Neuronal stem cell (in vitro differentiated cells): ENCODE results near the gene RAB37.

ENCODE experiments used
- DNase-seq: peaks from one replicate; pipeline ENCODE4 v3.0.0-alpha.2; 2013; ENCODE audit warnings: low spot score
- H2AFZ ChIP-seq: one replicate; pipeline ENCODE4 v1.6.1; 2013; ENCODE audit warnings: mild to moderate bottlenecking, low read length, inconsistent platforms
- H2AK5ac ChIP-seq: 2 replicates; pipeline ENCODE4 v1.6.1; 2013; ENCODE audit warnings: low read depth, mild to moderate bottlenecking, inconsistent platforms, low read length, moderate library complexity, mixed read lengths
- H2BK120ac ChIP-seq: 2 replicates; pipeline ENCODE4 v1.6.1; 2013; ENCODE audit warnings: low read depth, mild to moderate bottlenecking, inconsistent platforms, low read length, moderate library complexity, mixed read lengths
- H2BK12ac ChIP-seq: one replicate; pipeline ENCODE4 v1.6.1; 2013; ENCODE audit warnings: low read length, inconsistent platforms
- H2BK15ac ChIP-seq: 2 replicates; pipeline ENCODE4 v1.6.1; 2013; ENCODE audit warnings: mild to moderate bottlenecking, low read length, inconsistent platforms, mixed read lengths
- H2BK5ac ChIP-seq: one replicate; pipeline ENCODE4 v1.6.1; 2013; ENCODE audit warnings: inconsistent platforms, mild to moderate bottlenecking, low read length, moderate library complexity
- H3K14ac ChIP-seq: one replicate; pipeline ENCODE4 v1.6.1; 2013; ENCODE audit warnings: low read length, inconsistent platforms
- H3K18ac ChIP-seq: 2 replicates; pipeline ENCODE4 v1.6.1; 2013; ENCODE audit warnings: low read length, inconsistent platforms
- H3K23ac ChIP-seq: 2 replicates; pipeline ENCODE4 v1.6.1; 2013; ENCODE audit warnings: low read depth, mild to moderate bottlenecking, mixed read lengths, low read length, inconsistent platforms; ENCODE audit not compliant: poor library complexity
- H3K27ac ChIP-seq: replicated peaks from 3 replicates; pipeline ENCODE4 v1.5.1; 2013; ENCODE audit warnings: low read length, inconsistent platforms
- H3K27me3 ChIP-seq, 3 experiments: 2 replicates each; pipeline ENCODE4 v1.6.1; 2013; ENCODE audit warnings: low read length in 3 of 3, mild to moderate bottlenecking in 2 of 3, inconsistent platforms in 1 of 3, low read depth in 1 of 3, mixed read lengths in 1 of 3, moderate library complexity in 1 of 3; ENCODE audit not compliant: control insufficient read depth in 3 of 3, insufficient read depth in 3 of 3
- H3K36me3 ChIP-seq, 2 donors: replicated peaks in 1 of 2; 2 replicates each; pipeline ENCODE4 v1.6.1; 2013; ENCODE audit warnings: low read length in 2 of 2; ENCODE audit not compliant: control insufficient read depth in 2 of 2, insufficient read depth in 2 of 2
- H3K4ac ChIP-seq: 2 replicates; pipeline ENCODE4 v1.6.1; 2013; ENCODE audit warnings: inconsistent platforms, mild to moderate bottlenecking, low read length, moderate library complexity
- H3K4me1 ChIP-seq, 2 donors: 1 replicate in 1 of 2; 2 replicates in 1 of 2; pipeline ENCODE4 v1.6.1; 2013; ENCODE audit warnings: low read length in 2 of 2, low read depth in 1 of 2; ENCODE audit not compliant: control insufficient read depth in 2 of 2, insufficient read depth in 1 of 2
- H3K4me2 ChIP-seq: one replicate; pipeline ENCODE4 v1.6.1; 2013; ENCODE audit warnings: mild to moderate bottlenecking, low read length, inconsistent platforms; ENCODE audit not compliant: insufficient read depth, poor library complexity, severe bottlenecking
- H3K4me3 ChIP-seq, 2 donors: 2 replicates each; pipeline ENCODE4 v1.5.1; 2013; ENCODE audit warnings: low read length in 2 of 2, mild to moderate bottlenecking in 2 of 2, inconsistent platforms in 1 of 2, moderate library complexity in 1 of 2
- H3K79me1 ChIP-seq: one replicate; pipeline ENCODE4 v1.6.1; 2013; ENCODE audit warnings: low read depth, mild to moderate bottlenecking, inconsistent platforms, low read length, moderate library complexity
- H3K9ac ChIP-seq: one replicate; pipeline ENCODE4 v1.6.1; 2013; ENCODE audit warnings: mild to moderate bottlenecking, low read depth, low read length, inconsistent platforms; ENCODE audit not compliant: poor library complexity
- H3K9me3 ChIP-seq, 2 donors: replicated peaks in 1 of 2; 2 replicates each; pipeline versions ENCODE3 to v1.6.1; 2013; ENCODE audit warnings: low read length in 2 of 2, mild to moderate bottlenecking in 2 of 2, inconsistent platforms in 1 of 2, low read depth in 1 of 2, mixed read lengths in 1 of 2, moderate library complexity in 1 of 2; ENCODE audit not compliant: control insufficient read depth in 2 of 2, insufficient read depth in 1 of 2
- H4K8ac ChIP-seq: one replicate; pipeline ENCODE4 v1.6.1; 2013; ENCODE audit warnings: low read depth, mild to moderate bottlenecking, inconsistent platforms, low read length, moderate library complexity
- H4K91ac ChIP-seq: one replicate; pipeline ENCODE4 v1.6.1; 2013; ENCODE audit warnings: low read length, low read depth, mild to moderate bottlenecking, inconsistent platforms; ENCODE audit not compliant: poor library complexity
- WGBS, 2 donors: extraction: QIAGEN DNeasy Blood & Tissue Kit; methylation state at CpG; one replicate each; pipeline ENCODE4 v1.1.7; 2013; ENCODE audit warnings: missing lambda C conversion rate in 2 of 2, mixed read lengths in 1 of 2; ENCODE audit not compliant: insufficient read length in 2 of 2, insufficient replicate concordance in 1 of 2; ENCODE audit errors: extremely low coverage in 2 of 2; 5-methylcytosine and 5-hydroxymethylcytosine counted together

The RAB37 gene

GRCh38 chr17:74771319-74771914, 34.4 kb downstream of the RAB37 start:
- Histone ChIP-seq H3K14ac (no peak overlapping the region), H3K18ac (no peak overlapping the region), H3K27ac (no peak overlapping the region), H3K23ac (no peak overlapping the region), H3K4ac (no peak overlapping the region), H3K9me3 (peaks cover 0 to 2% of the 10 kb centered on the region in 2 donors), H2BK120ac (no peak overlapping the region), H3K9ac (no peak overlapping the region), H2AK5ac (no peak overlapping the region), H4K8ac (no peak overlapping the region), H4K91ac (no peak overlapping the region), H2AFZ (no peak overlapping the region), H3K4me3 (no peak overlapping the region), H2BK12ac (no peak overlapping the region), H3K4me2 (no peak overlapping the region), H3K79me1 (peaks cover 7% of the 10 kb centered on the region), H3K27me3 (no peaks in the 10 kb centered on the region), H2BK5ac (peak overlapping the region; percentile 32), H3K4me1 (peaks cover 2 to 9% of the 10 kb centered on the region in 2 donors), H3K36me3 (peaks cover 32 to 71% of the 10 kb centered on the region in 2 donors), H2BK15ac (no peak overlapping the region)
- no CpG with 5 or more reads among the region's 9 CpGs for WGBS, 2 donors
- no peak for DNase-seq

GRCh38 chr17:74772053-74772452, 35.0 kb downstream of the RAB37 start:
- H3K4me2 ChIP-seq: no peak overlapping the region
- no peak overlapping the region for H2BK15ac ChIP-seq
- peaks cover 32 to 67% of the 10 kb centered on the region in 2 donors for H3K36me3 ChIP-seq
- no peak overlapping the region for H3K18ac ChIP-seq
- H3K23ac ChIP-seq: peak overlapping the region; percentile 18
- H3K9ac ChIP-seq: no peak overlapping the region
- no peak overlapping the region for H3K4ac ChIP-seq
- H3K9me3 ChIP-seq: peaks cover 0 to 2% of the 10 kb centered on the region in 2 donors
- H3K27me3 ChIP-seq: no peaks in the 10 kb centered on the region
- H2BK120ac ChIP-seq: no peak overlapping the region
- peak overlapping the region; percentile 32 for H2BK5ac ChIP-seq
- WGBS, 2 donors: no CpG with 5 or more reads among the region's 13 CpGs
- H2AK5ac ChIP-seq: no peak overlapping the region
- no peak for DNase-seq
- H3K4me1 ChIP-seq: peaks cover 6 to 13% of the 10 kb centered on the region in 2 donors
- H3K27ac ChIP-seq: no peak overlapping the region
- H3K79me1 ChIP-seq: peaks cover 9% of the 10 kb centered on the region
- no peak overlapping the region for H4K91ac ChIP-seq
- H3K14ac ChIP-seq: no peak overlapping the region
- H3K4me3 ChIP-seq: no peak overlapping the region
- no peak overlapping the region for H2AFZ ChIP-seq
- no peak overlapping the region for H4K8ac ChIP-seq
- no peak overlapping the region for H2BK12ac ChIP-seq

- Histone ChIP-seq H3K18ac (no peak overlapping the region), H3K27ac (no peak overlapping the region), H2BK12ac (no peak overlapping the region), H2AK5ac (no peak overlapping the region), H3K4ac (no peak overlapping the region), H4K91ac (no peak overlapping the region), H2BK120ac (no peak overlapping the region), H3K9ac (no peak overlapping the region), H3K14ac (no peak overlapping the region), H3K4me2 (no peak overlapping the region), H4K8ac (no peak overlapping the region), H2AFZ (no peak overlapping the region), H3K79me1 (peaks cover 9% of the 10 kb centered on the region), H3K27me3 (no peaks in the 10 kb centered on the region), H3K23ac (no peak overlapping the region), H2BK5ac (no peak overlapping the region), H3K36me3 (peaks cover 32 to 64% of the 10 kb centered on the region in 2 donors), H3K4me1 (peaks cover 8 to 17% of the 10 kb centered on the region in 2 donors), H3K9me3 (peaks cover 0 to 2% of the 10 kb centered on the region in 2 donors), H3K4me3 (no peak overlapping the region), H2BK15ac (no peak overlapping the region)
- DNase-seq: no peak
- WGBS, 2 donors: no CpG with 5 or more reads among the region's 6 CpGs
Measured at GRCh38 chr17:74773414-74773813, 36.4 kb downstream of the RAB37 start.

GRCh38 chr17:74773871-74774286, 36.8 kb downstream of the RAB37 start:
- no peak overlapping the region for H2BK5ac ChIP-seq
- H3K9ac ChIP-seq: no peak overlapping the region
- no peak overlapping the region for H3K4me3 ChIP-seq
- H2BK15ac ChIP-seq: no peak overlapping the region
- peaks cover 0 to 2% of the 10 kb centered on the region in 2 donors for H3K9me3 ChIP-seq
- no peak overlapping the region for H2BK120ac ChIP-seq
- no peak overlapping the region for H3K4me2 ChIP-seq
- H4K8ac ChIP-seq: no peak overlapping the region
- no peak overlapping the region for H3K14ac ChIP-seq
- no peaks in the 10 kb centered on the region for H3K27me3 ChIP-seq
- H4K91ac ChIP-seq: no peak overlapping the region
- H3K27ac ChIP-seq: no peak overlapping the region
- peaks cover 9% of the 10 kb centered on the region for H3K79me1 ChIP-seq
- H2BK12ac ChIP-seq: no peak overlapping the region
- H2AFZ ChIP-seq: no peak overlapping the region
- H3K36me3 ChIP-seq: peaks cover 30 to 59% of the 10 kb centered on the region in 2 donors
- no CpG with 5 or more reads among the region's 6 CpGs for WGBS, 2 donors
- DNase-seq: no peak
- no peak overlapping the region for H3K18ac ChIP-seq
- H3K4me1 ChIP-seq: peaks cover 8 to 17% of the 10 kb centered on the region in 2 donors
- no peak overlapping the region for H3K23ac ChIP-seq
- no peak overlapping the region for H3K4ac ChIP-seq
- no peak overlapping the region for H2AK5ac ChIP-seq
